NCI-H524 (cell line): ENCODE results near the gene SMARCA2.

Experiments
- DNase-seq, 2 experiments: peaks; one replicate each; lab custom pipeline; 2025; lab: John Stamatoyannopoulos, UW

The SMARCA2 gene

GRCh38 chr9:2210201-2210600 lies 195.1 kb downstream of the SMARCA2 start:
- no peak for DNase-seq

GRCh38 chr9:2213830-2214468 lies 198.8 kb downstream of the SMARCA2 start:
- no peak for DNase-seq

GRCh38 chr9:2214707-2215106 lies 199.6 kb downstream of the SMARCA2 start:
- peak; percentile 45 to 76 for DNase-seq

- DNase-seq, result no peak
Observed at GRCh38 chr9:2215921-2216441, 200.8 kb downstream of the SMARCA2 start.

- DNase-seq, result no peak
Observed at GRCh38 chr9:2216591-2216990, 201.4 kb downstream of the SMARCA2 start.

- no peak for DNase-seq
Observed at GRCh38 chr9:2217540-2217939, 202.4 kb downstream of the SMARCA2 start.

GRCh38 chr9:2220036-2220435 lies 204.9 kb downstream of the SMARCA2 start:
- DNase-seq, result no peak

- DNase-seq, result no peak
Observed at GRCh38 chr9:2227144-2227867, 212.2 kb downstream of the SMARCA2 start.

GRCh38 chr9:2228132-2228531 lies 213.0 kb downstream of the SMARCA2 start:
- peak; percentile 9 to 39 for DNase-seq

GRCh38 chr9:2228641-2229040 lies 213.5 kb downstream of the SMARCA2 start:
- no peak for DNase-seq

GRCh38 chr9:2229109-2229721 lies 214.1 kb downstream of the SMARCA2 start:
- DNase-seq, result no peak

GRCh38 chr9:2230362-2230761 lies 215.2 kb downstream of the SMARCA2 start:
- DNase-seq, result peak in 1 of 2 experiments; percentile 13

- no peak for DNase-seq
Observed at GRCh38 chr9:2231101-2231500, 216.0 kb downstream of the SMARCA2 start.

- no peak for DNase-seq
Observed at GRCh38 chr9:2231829-2232228, 216.7 kb downstream of the SMARCA2 start.

GRCh38 chr9:2233274-2233673 lies 218.1 kb downstream of the SMARCA2 start:
- DNase-seq, result no peak

- peak; percentile 94 to 98 for DNase-seq
Observed at GRCh38 chr9:2234371-2234893, 219.3 kb downstream of the SMARCA2 start.

- no peak for DNase-seq
Observed at GRCh38 chr9:2235623-2236022, 220.5 kb downstream of the SMARCA2 start.

GRCh38 chr9:2236850-2237249 lies 221.7 kb downstream of the SMARCA2 start:
- no peak for DNase-seq

GRCh38 chr9:2241461-2241835 lies 226.3 kb downstream of the SMARCA2 start:
- DNase-seq, result peak in 1 of 2 experiments; percentile 60

GRCh38 chr9:2241836-2242741 lies 226.9 kb downstream of the SMARCA2 start:
- DNase-seq, result peak; percentile 60 to 82

- DNase-seq, result no peak
Observed at GRCh38 chr9:2242831-2243330, 227.7 kb downstream of the SMARCA2 start.
